Fibroblast of skin of right biceps (primary cell): ENCODE measurements around the gene CLEC1A.
"Not testable (repeated sequence)": the region's sequence is repeated elsewhere in the genome, so short reads cannot be mapped to it uniquely, and the experiment has no call there.

Source experiments
- DNase-seq: peaks from one replicate; pipeline ENCODE4 v3.0.0-alpha.2; 2013

CLEC1A gene

DNA sequence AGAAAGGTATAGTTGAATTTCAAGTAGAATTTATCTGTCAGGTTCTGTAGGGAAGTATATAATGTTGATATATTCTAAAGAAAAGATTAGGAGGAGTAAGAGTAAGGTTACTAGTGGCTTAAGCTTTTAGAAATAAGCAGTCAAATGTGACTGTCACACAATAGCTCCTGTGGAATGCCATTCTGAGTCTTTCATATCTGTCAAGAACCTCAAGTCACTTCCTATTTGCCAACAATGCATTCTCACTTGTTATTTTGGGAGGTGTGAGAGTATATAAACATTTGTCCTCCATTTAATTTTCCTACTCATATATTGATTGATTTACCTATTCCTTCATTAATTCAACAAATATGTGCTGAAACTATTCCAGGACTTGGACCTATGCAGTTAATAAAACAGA lies 56.6 kb downstream of the CLEC1A start:
- DNase-seq, result no peak

- DNase-seq, result peak; percentile 22
These were observed 64.8 kb downstream of the CLEC1A start for GRCh38 chr12:10033783-10034545.

GRCh38 chr12:10031771-10032175 lies 67.0 kb downstream of the CLEC1A start:
- DNase-seq, result peak; percentile 93

GRCh38 chr12:10031321-10031720 lies 67.5 kb downstream of the CLEC1A start:
- peak; percentile 30 for DNase-seq

GRCh38 chr12:10030446-10030845 lies 68.3 kb downstream of the CLEC1A start, which contains the start of gene CLEC9A:
TSS of gene CLEC9A (plus strand) at chr12:10030682. CDS start at chr12:10052688, 22,006 bp downstream.
- no peak for DNase-seq

- peak; percentile 32 for DNase-seq
These were observed 71.1 kb downstream of the CLEC1A start for GRCh38 chr12:10027721-10028120.

DNA sequence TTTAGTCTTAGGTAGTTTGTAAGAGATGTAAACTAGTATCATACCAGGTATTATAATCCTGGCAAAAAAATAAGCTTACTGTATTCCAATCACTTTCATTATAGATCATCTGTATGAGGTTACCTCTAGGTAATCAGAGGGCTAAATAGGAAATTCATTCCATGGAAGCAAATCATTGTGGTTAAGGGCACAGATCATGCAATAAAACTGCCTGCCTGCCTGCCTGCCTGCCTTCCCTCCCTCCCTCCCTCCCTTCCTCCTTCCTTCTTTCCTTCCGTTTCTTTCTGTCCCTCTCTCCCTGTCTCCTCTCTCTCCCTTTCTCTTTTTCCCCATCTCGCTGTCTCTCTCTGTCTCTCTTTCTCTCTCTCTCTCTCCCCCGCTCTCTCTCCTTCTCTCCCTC lies 71.5 kb downstream of the CLEC1A start:
- peak; percentile 21 for DNase-seq

DNA sequence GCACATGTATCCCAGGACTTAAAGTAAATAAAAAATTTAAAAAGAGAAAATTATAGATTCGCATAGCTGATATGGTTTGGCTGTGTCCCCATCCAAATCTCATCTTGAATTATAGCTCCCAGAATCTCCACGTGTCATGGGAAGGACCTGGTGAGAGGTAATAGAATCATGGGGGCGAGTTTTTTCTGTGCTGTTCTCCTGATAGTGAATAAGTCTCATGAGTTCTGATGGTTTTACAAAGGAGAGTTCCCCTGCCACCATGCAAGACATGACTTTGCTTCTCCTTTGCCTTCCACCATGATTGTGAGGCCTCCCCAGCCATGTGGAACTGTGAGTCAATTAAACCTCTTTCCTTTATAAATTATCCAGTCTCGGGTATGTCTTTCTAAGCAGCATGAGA lies 72.1 kb downstream of the CLEC1A start:
- DNase-seq, result not testable (repeated sequence)

DNA sequence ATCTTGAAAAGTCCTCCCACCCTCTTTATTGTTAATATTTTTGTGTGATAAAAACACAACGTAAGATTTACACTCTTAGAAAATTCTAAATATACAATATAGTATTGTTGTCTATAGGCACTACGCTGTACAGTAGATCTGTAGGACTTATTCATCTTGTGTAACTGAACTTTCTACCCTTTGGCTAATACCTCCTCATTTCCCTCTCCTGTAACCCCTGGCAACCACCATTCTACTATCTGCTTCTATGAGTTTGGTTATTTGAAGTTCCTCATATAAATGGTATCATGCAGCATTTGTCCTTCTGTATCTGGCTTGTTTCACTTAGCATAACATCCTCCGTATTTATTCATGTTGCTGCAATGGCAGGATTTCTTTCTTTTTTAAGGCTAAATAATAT lies 73.5 kb downstream of the CLEC1A start:
- DNase-seq, result no peak

DNA sequence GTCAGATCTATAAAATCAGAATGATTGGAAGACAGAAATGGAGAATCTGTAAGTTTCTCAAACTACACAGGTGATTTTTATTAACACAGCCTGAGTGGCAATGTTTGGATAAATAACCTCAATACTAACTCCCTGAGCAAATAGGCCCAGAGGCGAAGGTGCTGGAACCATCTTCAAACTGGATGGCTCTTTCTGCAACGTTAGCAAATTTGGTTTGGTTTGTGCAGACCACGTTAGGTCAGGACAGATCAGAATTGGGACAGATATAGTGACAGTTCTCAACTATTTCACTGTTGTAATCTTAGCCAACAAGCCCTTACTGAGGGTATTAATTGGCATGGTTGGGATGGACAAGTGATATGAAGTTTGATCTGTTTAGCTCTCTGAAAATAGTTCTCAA lies 77.4 kb downstream of the CLEC1A start:
- DNase-seq, result no peak
